ENCODE results near the gene COQ2.
"Not testable (repeated sequence)": the region's sequence is repeated elsewhere in the genome, so short reads cannot be mapped to it uniquely, and the experiment has no call there.

COQ2 gene

GRCh38 chr4:83288381-83288780 lies 3.8 kb upstream of the COQ2 start:
- FAIRE-seq; DNase-seq (ENCODE audit: extremely low spot score, insufficient read length, low read depth): not testable (repeated sequence)

GRCh38 chr4:83285055-83285407 lies 433 bp upstream of the COQ2 start:
- FAIRE-seq (no peak), DNase-seq (ENCODE audit: extremely low spot score, insufficient read length, low read depth) (no peak)

DNA sequence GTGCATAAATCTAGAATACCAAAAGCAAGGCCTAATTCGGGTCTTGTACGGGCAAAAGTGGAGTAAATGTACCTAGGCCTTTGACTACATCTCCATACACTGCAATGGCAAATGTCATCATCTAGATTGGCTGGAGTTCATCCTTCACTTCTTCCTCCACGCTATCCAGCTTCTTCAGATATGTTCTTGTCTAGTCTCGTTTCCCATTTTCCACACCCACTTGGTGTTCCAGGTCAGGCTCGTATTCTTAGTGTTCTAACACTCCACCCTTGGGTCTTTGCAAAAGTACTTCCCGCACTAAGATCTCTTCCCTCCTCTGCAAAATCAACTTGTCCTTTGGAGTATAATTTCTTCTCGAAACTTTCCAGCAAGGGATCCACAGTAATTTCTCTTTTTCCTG lies 1.4 kb downstream of the COQ2 start:
- FAIRE-seq (no peak), DNase-seq (ENCODE audit: extremely low spot score, insufficient read length, low read depth) (no peak)

DNA sequence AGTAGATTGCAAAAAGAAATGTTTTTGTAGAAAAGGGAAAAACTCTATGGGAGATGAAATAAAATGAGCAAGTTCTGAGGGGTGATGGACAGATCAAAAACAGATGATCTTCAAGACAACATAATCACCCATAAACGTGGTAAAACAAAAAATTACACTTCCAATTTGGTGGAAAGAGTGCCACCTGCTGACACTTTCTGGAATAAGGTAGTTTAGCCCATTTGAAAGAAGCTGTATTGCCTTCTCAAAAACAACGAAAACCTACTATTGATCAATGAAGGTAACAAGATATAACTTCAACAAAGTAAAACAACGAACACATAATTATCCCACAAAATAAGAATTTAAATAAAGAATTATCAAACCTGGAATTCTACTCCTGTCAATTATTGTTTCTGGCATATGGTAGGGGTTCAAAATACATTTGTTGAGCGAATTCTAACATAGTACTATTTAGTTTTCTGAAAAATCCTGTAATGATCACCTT lies 2.5 kb downstream of the COQ2 start:
- no peak for DNase-seq (ENCODE audit: extremely low spot score, insufficient read length, low read depth)
- peak; percentile 88 for FAIRE-seq

DNA sequence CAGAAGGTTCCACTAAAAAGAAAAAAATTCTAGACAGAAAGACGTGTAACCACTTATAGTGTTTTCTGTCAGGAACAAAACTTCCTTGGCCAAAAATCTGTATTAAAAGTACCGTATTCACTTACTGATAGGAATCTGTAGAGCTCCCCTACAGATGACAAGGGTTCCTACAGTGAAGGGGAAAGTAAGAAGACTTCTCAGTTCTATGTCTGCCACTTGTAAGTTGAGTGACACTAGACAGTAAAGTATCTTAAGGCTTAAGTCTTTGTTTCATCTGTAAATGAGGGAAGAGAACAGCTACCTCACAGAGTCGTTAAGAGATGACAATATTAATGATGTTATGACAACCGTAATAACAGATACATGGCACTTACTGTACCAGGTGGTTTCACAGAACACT lies 3.3 kb downstream of the COQ2 start:
- FAIRE-seq = peak; percentile 56
- DNase-seq (ENCODE audit: extremely low spot score, insufficient read length, low read depth) = no peak

DNA sequence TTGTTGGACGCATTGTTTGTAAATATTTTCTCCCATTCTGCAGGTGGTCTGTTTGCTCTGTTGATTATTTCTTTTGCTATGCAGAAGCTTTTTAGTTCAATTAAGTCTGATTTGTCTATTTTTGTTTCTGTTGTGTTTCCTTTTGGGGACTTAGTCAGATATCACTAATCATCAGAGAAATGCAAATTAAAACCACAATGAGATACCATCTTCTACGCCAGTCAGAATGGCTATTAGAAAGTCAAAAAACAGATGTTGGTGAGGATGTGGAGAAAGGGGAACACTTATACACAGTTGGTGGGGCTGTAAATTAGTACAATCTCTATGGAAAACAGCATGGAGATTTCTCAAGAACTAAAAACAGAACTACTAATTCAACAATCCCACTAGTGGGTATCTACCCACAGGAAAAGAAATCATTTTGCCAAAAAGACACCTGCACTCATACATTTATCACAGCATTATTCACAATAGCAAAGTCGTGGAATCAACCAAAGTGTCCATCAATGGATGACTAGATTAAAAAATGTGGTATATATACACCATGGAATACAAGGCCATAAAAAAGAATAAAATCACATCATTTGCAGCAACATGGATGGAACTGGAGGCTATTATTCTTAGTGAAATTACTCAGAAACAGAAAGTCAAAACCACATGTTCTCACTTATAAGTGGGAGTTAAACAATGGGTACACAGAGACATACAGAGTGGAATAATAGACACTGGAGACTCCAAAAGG lies 8.1 kb downstream of the COQ2 start:
- FAIRE-seq (peak; percentile 97), DNase-seq (ENCODE audit: extremely low spot score, insufficient read length, low read depth) (no peak)

DNA sequence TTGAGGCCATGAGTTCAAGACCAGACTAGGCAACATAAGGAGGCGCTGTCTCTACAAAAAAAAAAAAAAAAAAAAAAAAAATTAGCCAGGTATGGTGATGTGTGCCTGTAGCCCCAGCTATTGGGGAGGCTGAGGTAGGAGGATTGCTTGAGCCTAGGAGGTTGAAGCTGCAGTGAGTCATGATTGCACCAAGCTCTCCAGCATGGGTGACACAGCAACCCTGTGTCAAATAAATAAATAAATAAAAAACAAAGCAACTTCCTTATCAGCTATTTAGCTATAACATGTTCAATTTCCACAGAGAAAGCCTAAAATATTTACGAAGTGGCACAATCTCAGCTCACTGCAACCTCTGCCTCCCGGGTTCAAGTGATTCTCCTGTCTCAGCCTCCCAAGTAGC lies 10.7 kb downstream of the COQ2 start:
- FAIRE-seq; DNase-seq (ENCODE audit: extremely low spot score, insufficient read length, low read depth): not testable (repeated sequence)

DNA sequence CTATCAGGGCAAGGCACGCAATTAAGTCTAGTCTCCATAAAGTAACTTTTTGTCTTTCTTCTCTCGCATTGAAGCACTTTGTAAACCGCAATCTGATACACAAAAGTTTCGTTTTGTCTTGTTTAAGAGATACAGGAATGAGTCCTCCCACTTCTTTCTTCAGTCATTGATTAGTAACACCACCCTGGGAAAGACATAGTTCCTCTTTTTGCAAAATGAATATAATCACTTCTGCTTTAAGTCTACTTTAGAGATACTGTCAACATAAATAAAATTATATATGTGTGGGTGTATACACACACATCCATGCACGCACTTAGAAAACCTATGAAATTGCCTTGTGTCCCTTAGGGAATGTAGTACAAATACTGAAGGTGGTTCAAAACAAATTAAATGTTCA lies 11.7 kb downstream of the COQ2 start:
- peak; percentile 97 for FAIRE-seq
- peak; percentile 49 for DNase-seq (ENCODE audit: extremely low spot score, insufficient read length, low read depth)

DNA sequence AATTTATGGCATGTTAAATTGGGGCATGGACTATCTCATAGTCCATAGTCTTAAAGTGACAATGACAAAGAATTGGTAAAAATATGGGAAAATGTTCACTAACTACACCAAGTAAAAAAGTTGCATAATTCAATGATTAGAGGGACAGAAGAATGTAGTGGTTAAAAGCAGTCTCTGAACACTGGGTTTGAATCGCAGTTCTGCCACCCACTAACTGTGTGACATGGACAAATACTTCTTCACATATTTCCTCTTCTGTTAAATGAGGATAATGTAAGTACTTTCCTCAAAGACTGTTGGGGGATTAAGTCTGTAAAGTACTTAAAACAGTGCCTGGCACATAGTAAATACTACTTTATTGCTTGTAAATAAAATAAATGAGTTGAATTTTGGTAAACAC lies 15.3 kb downstream of the COQ2 start:
- DNase-seq (ENCODE audit: extremely low spot score, insufficient read length, low read depth) = no peak
- FAIRE-seq = peak; percentile 67

- FAIRE-seq = no peak
- no peak for DNase-seq (ENCODE audit: extremely low spot score, insufficient read length, low read depth)
Observed at GRCh38 chr4:83268491-83268890, 16.1 kb downstream of the COQ2 start.

GRCh38 chr4:83267830-83268475 lies 16.6 kb downstream of the COQ2 start:
- no peak for DNase-seq (ENCODE audit: extremely low spot score, insufficient read length, low read depth)
- FAIRE-seq = peak; percentile 53

GRCh38 chr4:83267121-83267829 lies 17.3 kb downstream of the COQ2 start:
- DNase-seq (ENCODE audit: extremely low spot score, insufficient read length, low read depth) = no peak
- no peak for FAIRE-seq

GRCh38 chr4:83266689-83267088 lies 17.9 kb downstream of the COQ2 start:
- FAIRE-seq (peak; percentile 84), DNase-seq (ENCODE audit: extremely low spot score, insufficient read length, low read depth) (no peak)

- FAIRE-seq (no peak), DNase-seq (ENCODE audit: extremely low spot score, insufficient read length, low read depth) (no peak)
Observed at GRCh38 chr4:83263106-83263505, 21.5 kb downstream of the COQ2 start.

DNA sequence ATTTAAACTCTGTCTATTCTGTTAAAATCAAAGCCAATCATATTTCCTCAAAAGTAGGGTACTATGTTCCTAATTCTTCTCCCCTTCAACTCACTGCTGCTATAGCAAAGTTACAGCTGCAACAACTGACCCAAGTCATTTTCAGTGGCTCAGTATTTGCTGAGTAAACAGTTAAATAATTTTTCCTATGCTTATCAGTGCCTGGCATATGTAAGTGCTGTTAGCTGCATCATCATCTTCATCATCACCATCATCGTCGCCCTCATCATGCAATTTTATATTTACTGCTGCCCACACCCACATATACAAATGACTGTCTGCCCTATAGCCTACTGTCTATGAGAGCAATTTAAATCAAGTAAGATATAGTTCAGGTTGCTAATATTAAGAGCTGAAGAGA lies 21.9 kb downstream of the COQ2 start:
- no peak for FAIRE-seq

GRCh38 chr4:83261307-83261706 lies 23.3 kb downstream of the COQ2 start:
- FAIRE-seq = no peak

More for the DNA sequence above, 21.9 kb downstream of the COQ2 start:
- no peak for DNase-seq (ENCODE audit: extremely low spot score, insufficient read length, low read depth)

DNA sequence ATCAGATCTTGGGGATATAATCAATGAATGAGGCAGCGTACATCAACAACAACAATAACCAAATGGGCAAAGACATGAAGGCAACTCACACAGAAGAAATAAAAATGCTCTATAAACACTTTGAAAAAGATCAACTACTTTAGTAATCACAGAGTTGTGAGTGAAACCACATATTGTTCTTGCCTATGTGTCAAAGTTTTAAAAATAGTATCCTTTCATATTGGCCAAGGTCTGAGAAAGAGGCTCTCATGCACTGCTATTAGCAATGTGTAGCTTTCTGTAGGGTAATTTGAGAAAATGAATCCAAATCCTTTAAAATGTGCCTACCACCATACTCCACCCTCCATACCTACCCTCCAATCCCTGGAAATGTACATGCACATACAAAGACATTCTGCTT lies 25.0 kb downstream of the COQ2 start:
- DNase-seq (ENCODE audit: extremely low spot score, insufficient read length, low read depth) = no peak
- peak; percentile 75 for FAIRE-seq

More at GRCh38 chr4:83261307-83261706, 23.3 kb downstream of the COQ2 start:
- DNase-seq (ENCODE audit: extremely low spot score, insufficient read length, low read depth) = no peak

- FAIRE-seq (no peak), DNase-seq (ENCODE audit: extremely low spot score, insufficient read length, low read depth) (no peak)
Observed at GRCh38 chr4:83258461-83258860, 26.1 kb downstream of the COQ2 start.

DNA sequence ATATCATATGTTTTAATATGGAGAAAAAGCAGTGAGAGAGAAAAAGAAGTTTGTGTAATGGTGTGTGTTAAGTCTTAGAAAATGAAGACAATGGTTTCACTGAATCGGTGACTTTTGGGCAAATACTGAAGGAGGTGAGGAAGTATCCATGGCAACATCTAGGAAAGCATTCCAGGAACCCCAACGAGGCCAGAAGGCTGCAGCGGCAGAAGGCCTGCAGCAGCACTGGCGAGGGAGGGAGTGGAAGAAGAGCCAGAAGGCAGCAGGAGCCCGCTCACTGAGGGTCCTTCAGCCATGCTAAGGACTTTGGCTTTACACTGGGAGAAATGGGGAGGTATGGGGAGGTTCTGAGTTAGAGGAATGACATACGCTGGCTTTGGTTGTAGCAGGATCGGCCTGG lies 26.8 kb downstream of the COQ2 start:
- no peak for FAIRE-seq
- DNase-seq (ENCODE audit: extremely low spot score, insufficient read length, low read depth) = no peak

- FAIRE-seq (peak; percentile 5), DNase-seq (ENCODE audit: extremely low spot score, insufficient read length, low read depth) (no peak)
Observed at GRCh38 chr4:83255584-83255983, 29.0 kb downstream of the COQ2 start.

Data from GM18507 (cell line).